GM12892 (cell line): Measurements from ENCODE around the gene PLK2.

Source experiments
- POLR2A ChIP-seq: IDR thresholded peaks from 2 replicates; pipeline ENCODE4 v1.6.1; 2011; ENCODE audit warnings: low read depth, low read length, control low read depth
- POLR2AphosphoS5 ChIP-seq: IDR thresholded peaks from 2 replicates; pipeline ENCODE4 v1.6.1; 2011; ENCODE audit warnings: low read depth, low read length, control low read depth
- TAF1 ChIP-seq: IDR thresholded peaks from 2 replicates; pipeline ENCODE4 v1.6.1; 2011; ENCODE audit warnings: low read depth, mild to moderate bottlenecking, control low read depth, low read length, borderline replicate concordance

DNA sequence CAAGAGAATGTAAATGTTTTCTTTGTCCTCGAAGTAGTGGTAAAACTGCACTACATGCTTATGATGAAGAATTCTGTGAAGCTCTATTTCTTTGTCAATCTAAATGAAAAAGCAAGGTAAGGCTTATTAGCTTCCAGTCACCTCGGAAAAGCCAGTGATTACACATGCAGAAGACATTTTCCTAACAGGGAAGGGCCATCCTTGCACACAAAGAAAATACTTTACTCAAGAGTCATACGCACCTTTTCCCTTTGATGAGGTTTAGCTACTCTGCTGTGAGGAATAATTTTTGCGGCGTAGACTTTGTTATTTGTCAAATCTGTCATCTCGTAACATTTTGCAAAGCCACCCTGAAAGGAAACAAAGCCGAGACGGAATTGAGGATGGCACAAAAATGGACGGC lies 1.1 kb downstream of the PLK2 start:
- TF ChIP-seq POLR2A: no peak
- no peak for TF ChIP-seq TAF1
- TF ChIP-seq POLR2AphosphoS5: no peak
